ENCODE results near the gene ZNF445.

The ZNF445 gene

GRCh38 chr3:44424758-44425157 lies 52.7 kb downstream of the ZNF445 start:
- Histone ChIP-seq H3K27ac (no peak overlapping the region), H3K27me3 (peaks cover 0 to 3% of the 10 kb centered on the region in 2 donors), H3K36me3 (no peaks in the 10 kb centered on the region), H3K4me1 (no peaks in the 10 kb centered on the region), H3K9me3 (no peaks in the 10 kb centered on the region), H3K4me3 (no peak overlapping the region)
- no peak for TF ChIP-seq CTCF (IDR thresholded peaks at IDR 0.05)
- intact Hi-C loops (cut with DNase I; ENCODE audit: low total_unique reads): no loop called here
- no peak for DNase-seq

- no peaks in the 10 kb centered on the region for H3K4me1 ChIP-seq
- intact Hi-C loops (cut with DNase I; ENCODE audit: low total_unique reads): no loop called here
These were observed 56.2 kb downstream of the ZNF445 start for GRCh38 chr3:44421280-44421679.

GRCh38 chr3:44420676-44421075 lies 56.8 kb downstream of the ZNF445 start:
- no peak for DNase-seq
- no peaks in the 10 kb centered on the region for H3K4me1 ChIP-seq

More at GRCh38 chr3:44421280-44421679, 56.2 kb downstream of the ZNF445 start:
- Histone ChIP-seq H3K36me3 (no peaks in the 10 kb centered on the region), H3K9me3 (no peaks in the 10 kb centered on the region), H3K4me3 (no peak overlapping the region), H3K27me3 (peaks cover 0 to 3% of the 10 kb centered on the region in 2 donors), H3K27ac (no peak overlapping the region)
- no peak for TF ChIP-seq CTCF (IDR thresholded peaks at IDR 0.05)
- DNase-seq: no peak

GRCh38 chr3:44419923-44420650 lies 57.4 kb downstream of the ZNF445 start:
- no peak for TF ChIP-seq CTCF (IDR thresholded peaks at IDR 0.05)
- H3K4me1 ChIP-seq: no peaks in the 10 kb centered on the region
- peaks cover 0 to 3% of the 10 kb centered on the region in 2 donors for H3K27me3 ChIP-seq

More at GRCh38 chr3:44420676-44421075, 56.8 kb downstream of the ZNF445 start:
- Histone ChIP-seq H3K27me3 (peaks cover 0 to 3% of the 10 kb centered on the region in 2 donors), H3K4me3 (no peak overlapping the region), H3K27ac (no peak overlapping the region), H3K36me3 (no peaks in the 10 kb centered on the region), H3K9me3 (no peaks in the 10 kb centered on the region)
- intact Hi-C loops (cut with DNase I; ENCODE audit: low total_unique reads): no loop called here
- TF ChIP-seq CTCF (IDR thresholded peaks at IDR 0.05): no peak

GRCh38 chr3:44419116-44419922 lies 58.2 kb downstream of the ZNF445 start:
- Histone ChIP-seq H3K27ac (no peak overlapping the region), H3K27me3 (peaks cover 0 to 3% of the 10 kb centered on the region in 2 donors), H3K4me3 (no peak overlapping the region), H3K4me1 (no peaks in the 10 kb centered on the region), H3K36me3 (no peaks in the 10 kb centered on the region), H3K9me3 (no peaks in the 10 kb centered on the region)
- no peak for TF ChIP-seq CTCF (IDR thresholded peaks at IDR 0.05)
- no peak for DNase-seq
- intact Hi-C loops (cut with DNase I; ENCODE audit: low total_unique reads): no loop called here

More at GRCh38 chr3:44419923-44420650, 57.4 kb downstream of the ZNF445 start:
- no peak overlapping the region for H3K27ac ChIP-seq
- DNase-seq: no peak
- H3K36me3 ChIP-seq: no peaks in the 10 kb centered on the region
- H3K4me3 ChIP-seq: no peak overlapping the region
- intact Hi-C loops (cut with DNase I; ENCODE audit: low total_unique reads): no loop called here
- H3K9me3 ChIP-seq: no peaks in the 10 kb centered on the region

Data from tibial artery (tissue), 4 donors.